IPS-18c (cell line): Measurements from ENCODE around the gene BCAM.
"Not testable (repeated sequence)": the region's sequence is repeated elsewhere in the genome, so short reads cannot be mapped to it uniquely, and the experiment has no call there.

Source experiments
- H3K4me3 ChIP-seq: 2 replicates; pipeline ENCODE4 v1.7.0; 2013; ENCODE audit warnings: low read depth, mild to moderate bottlenecking, low read length, moderate library complexity; ENCODE audit not compliant: insufficient read depth
- H3K9me3 ChIP-seq: one replicate; pipeline ENCODE4 v1.6.1; 2013; ENCODE audit warnings: mild to moderate bottlenecking, low read length, moderate library complexity; ENCODE audit not compliant: control insufficient read depth, insufficient read depth

Gene BCAM

DNA sequence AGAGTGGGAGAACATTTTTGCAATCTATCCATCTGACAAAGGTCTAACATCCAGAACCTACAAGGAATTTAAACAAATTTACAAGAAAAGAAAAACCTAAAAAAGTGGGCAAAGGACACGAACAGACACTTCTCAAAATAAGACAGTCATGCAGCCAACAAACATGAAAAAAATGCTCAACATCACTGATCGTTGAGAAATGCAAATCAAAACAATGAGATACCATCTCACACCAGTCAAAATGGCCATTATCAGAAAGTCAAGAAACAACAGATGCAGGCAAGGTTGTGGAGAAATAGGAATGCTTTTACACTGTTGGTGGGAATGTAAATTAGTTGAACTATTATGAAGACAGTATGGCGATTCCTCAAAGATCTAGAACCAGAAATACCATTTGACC, 52.7 kb downstream of the BCAM start:
- H3K9me3 ChIP-seq, H3K4me3 ChIP-seq: not testable (repeated sequence)

DNA sequence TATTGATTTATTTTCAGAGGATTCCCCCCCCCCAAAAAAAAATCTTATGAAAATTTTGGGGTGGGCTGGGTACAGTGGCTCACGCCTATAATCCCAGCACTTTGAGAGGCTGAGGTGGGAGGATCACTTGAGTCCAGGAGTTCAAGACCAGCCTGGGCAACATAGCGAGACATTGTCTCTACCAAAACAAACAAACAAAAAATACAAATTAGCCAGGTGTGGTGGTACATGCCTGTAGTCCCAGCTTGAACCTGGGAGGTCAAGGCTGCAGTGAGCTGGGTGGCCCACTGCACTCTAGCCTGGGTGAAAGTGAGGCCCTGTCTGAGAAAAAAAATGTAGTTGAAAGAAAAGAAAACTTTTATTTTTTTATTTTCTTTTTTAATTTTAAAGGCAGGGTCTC, 55.1 kb downstream of the BCAM start:
- no peak overlapping the region for H3K4me3 ChIP-seq
- H3K9me3 ChIP-seq: no peaks in the 10 kb centered on the region

DNA sequence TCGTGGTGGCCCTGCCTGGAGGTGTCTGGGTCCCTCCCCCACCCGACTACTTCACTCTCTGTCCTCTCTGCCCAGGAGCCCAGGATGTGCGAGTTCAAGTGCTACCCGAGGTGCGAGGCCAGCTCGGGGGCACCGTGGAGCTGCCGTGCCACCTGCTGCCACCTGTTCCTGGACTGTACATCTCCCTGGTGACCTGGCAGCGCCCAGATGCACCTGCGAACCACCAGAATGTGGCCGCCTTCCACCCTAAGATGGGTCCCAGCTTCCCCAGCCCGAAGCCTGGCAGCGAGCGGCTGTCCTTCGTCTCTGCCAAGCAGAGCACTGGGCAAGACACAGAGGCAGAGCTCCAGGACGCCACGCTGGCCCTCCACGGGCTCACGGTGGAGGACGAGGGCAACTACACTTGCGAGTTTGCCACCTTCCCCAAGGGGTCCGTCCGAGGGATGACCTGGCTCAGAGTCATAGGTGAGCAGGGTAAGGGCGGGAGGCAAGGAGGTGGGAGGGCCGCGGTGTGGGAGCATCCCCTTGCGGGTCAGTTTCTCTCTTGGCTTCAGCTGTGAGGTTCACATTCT, 56.4 kb downstream of the BCAM start:
- H3K9me3 ChIP-seq: no peaks in the 10 kb centered on the region
- H3K4me3 ChIP-seq: no peak overlapping the region

DNA sequence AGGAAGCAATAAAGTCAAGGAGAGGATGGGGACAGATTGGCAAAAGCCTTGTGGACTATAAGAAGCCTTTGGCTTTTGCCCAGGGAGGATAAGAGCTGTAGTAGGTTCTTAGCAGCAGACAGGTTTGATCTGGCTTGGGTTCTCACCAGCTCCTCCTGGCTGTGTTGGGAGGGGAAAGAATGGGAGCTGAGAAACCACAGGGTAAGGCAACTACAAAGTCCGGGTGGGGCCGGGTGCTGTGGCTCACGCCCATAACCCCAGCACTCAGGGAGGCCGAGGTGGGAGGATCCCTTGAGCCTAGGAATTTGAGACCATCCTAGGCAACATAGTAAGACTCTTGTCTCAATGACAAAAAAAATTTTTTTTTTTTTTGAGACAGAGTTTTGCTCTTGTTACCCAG, 57.8 kb downstream of the BCAM start:
- Histone ChIP-seq H3K4me3 (no peak overlapping the region), H3K9me3 (no peaks in the 10 kb centered on the region)

DNA sequence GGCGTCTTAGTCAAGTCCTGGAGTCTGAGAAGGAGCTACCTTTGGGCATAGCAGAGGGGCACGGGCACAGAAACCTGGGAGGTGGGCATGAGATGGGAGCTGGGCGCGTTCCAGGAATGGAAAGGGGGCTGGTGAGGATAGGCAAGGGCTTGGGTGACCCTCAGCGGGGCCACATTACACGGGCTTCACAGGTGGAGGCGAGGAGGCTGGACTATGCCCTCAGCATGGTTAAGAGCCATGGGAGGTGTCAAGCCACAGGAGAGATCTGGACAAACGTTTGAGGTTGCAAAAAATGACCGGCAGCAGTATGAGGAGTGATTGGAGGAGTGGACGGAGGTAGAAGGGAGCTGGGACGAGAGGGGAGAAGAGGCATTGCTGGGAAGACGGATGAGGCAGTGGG, 58.7 kb downstream of the BCAM start:
- no peak overlapping the region for H3K4me3 ChIP-seq
- no peaks in the 10 kb centered on the region for H3K9me3 ChIP-seq

DNA sequence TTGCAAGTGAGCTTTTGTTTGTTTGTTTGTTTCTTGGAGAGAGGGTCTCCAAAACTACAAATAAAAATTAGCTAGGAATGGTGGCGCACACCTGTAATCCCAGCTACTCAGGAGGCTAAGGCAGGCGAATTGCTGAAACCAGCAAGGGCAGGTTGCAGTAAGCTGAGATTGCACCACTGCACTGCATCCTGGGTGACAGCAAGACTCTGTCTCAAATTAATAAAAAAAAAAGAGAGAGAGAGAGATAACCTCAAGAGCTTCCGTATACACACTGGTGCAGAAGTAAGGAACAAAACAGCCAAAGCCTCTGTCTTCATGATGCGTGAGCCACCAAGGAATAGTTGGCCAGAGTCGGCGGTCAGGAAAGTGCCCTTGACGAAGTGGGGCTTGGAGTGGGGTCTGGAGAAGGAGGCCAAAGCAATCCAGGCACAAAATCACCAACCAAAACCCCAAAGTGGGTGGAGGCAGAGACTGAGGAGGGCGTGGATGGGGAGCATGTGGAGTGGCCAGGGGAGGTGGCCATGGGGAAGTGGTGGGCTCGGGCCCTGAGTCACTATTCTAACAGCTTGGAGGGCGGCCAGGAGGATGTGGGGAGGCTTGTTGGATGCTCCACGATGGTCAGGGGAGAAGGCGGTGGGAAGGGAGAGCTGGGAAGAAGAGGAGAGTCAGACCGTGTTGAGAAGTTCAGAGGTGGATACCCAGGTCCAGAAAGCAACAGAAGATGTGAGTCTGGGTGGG, 61.0 kb downstream of the BCAM start:
- Histone ChIP-seq H3K4me3 (no peak overlapping the region), H3K9me3 (no peaks in the 10 kb centered on the region)
